Measurements from ENCODE around the gene SHISAL1.

DNA sequence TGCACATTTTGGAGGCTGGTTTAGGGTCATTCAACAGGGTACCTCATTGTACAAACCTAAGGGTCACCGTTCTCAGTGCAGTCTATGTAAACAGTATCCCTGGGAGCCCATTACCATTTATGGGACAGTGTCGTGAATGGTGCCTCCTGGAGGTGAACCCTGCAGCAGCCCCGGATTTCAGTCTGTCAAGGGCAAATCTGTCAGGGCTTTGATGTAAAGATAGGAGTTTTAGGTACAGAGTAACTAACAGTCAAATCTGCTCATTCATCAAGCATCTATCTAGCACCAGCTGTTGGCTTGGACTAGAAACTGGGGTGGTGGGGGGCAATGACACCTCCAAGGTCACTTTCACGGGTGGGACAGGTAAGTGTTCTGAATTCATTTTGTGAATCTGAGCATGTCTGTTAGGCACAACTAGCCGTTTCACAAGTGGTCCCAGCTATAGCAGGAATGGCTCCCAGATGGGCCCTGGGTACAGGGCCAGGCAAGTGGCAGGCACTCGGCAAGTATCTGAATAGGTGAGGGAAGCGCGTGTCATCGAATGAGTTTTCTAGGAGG, 68.4 kb downstream of the SHISAL1 start:
- no peak for TF ChIP-seq POLR2A (IDR thresholded peaks at IDR 0.05)
- TF ChIP-seq, protein P1, sequence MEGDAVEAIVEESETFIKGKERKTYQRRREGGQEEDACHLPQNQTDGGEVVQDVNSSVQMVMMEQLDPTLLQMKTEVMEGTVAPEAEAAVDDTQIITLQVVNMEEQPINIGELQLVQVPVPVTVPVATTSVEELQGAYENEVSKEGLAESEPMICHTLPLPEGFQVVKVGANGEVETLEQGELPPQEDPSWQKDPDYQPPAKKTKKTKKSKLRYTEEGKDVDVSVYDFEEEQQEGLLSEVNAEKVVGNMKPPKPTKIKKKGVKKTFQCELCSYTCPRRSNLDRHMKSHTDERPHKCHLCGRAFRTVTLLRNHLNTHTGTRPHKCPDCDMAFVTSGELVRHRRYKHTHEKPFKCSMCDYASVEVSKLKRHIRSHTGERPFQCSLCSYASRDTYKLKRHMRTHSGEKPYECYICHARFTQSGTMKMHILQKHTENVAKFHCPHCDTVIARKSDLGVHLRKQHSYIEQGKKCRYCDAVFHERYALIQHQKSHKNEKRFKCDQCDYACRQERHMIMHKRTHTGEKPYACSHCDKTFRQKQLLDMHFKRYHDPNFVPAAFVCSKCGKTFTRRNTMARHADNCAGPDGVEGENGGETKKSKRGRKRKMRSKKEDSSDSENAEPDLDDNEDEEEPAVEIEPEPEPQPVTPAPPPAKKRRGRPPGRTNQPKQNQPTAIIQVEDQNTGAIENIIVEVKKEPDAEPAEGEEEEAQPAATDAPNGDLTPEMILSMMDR (IDR thresholded peaks at IDR 0.05): no peak
- no peak for TF ChIP-seq POLR2AphosphoS5 (IDR thresholded peaks at IDR 0.05)
